Natural killer cell (primary cell): Measurements from ENCODE around the gene WWC2. TPM values are rescaled to one million over a fixed set of nuclear protein-coding genes. Genes with fewer than 3 reads are reported as not detected.

Experiments used
- ATAC-seq, 3 donors: fragments of 150-1000 bp in 2 of 3; fragments of 200-7000 bp in 1 of 3; cut with Tn5 transposase; 1 replicate in 1 of 3; 2 replicates in 2 of 3; pipeline ENCODE4 v1.10.0; 2021; ENCODE audit warnings: mild to moderate bottlenecking in 2 of 3, moderate library complexity in 2 of 3
- DNase-seq, 2 donors: peaks; one replicate each; pipeline versions ENCODE4 v3.0.0 to v3.0.0-alpha.2; 2013 to 2021; ENCODE audit warnings: mixed read lengths in 1 of 2
- H3K27ac ChIP-seq: one replicate; pipeline ENCODE4 v1.5.1; 2013; ENCODE audit warnings: mild to moderate bottlenecking, low read length
- H3K27me3 ChIP-seq: one replicate; pipeline ENCODE4 v1.6.1; 2013; ENCODE audit warnings: low read length; ENCODE audit not compliant: control insufficient read depth, insufficient read depth
- H3K36me3 ChIP-seq: one replicate; pipeline ENCODE4 v1.6.1; 2013; ENCODE audit warnings: low read length; ENCODE audit not compliant: control insufficient read depth, insufficient read depth
- H3K4me1 ChIP-seq: one replicate; pipeline ENCODE4 v1.6.1; 2013; ENCODE audit warnings: low read length; ENCODE audit not compliant: control insufficient read depth, insufficient read depth
- H3K4me3 ChIP-seq: one replicate; pipeline ENCODE4 v1.5.1; 2013; ENCODE audit warnings: low read length
- H3K9me3 ChIP-seq: one replicate; pipeline ENCODE4 v1.6.1; 2013; ENCODE audit warnings: low read length; ENCODE audit not compliant: control insufficient read depth, insufficient read depth
- H3K27ac Mint-ChIP-seq, 2 donors: one replicate each; pipeline ENCODE4 v1.8.0; 2022; ENCODE audit warnings: mild to moderate bottlenecking in 2 of 2, mixed read lengths in 2 of 2, moderate library complexity in 1 of 2
- H3K27me3 Mint-ChIP-seq, 2 donors: one replicate each; pipeline ENCODE4 v1.8.0; 2022; ENCODE audit warnings: low read depth in 2 of 2, mixed read lengths in 2 of 2
- H3K36me3 Mint-ChIP-seq: one replicate; pipeline ENCODE4 v1.8.0; 2022; ENCODE audit warnings: mixed read lengths
- H3K4me1 Mint-ChIP-seq, 2 donors: one replicate each; pipeline ENCODE4 v1.8.0; 2022; ENCODE audit warnings: mixed read lengths in 2 of 2
- H3K4me3 Mint-ChIP-seq: one replicate; pipeline ENCODE4 v1.8.0; 2022; ENCODE audit warnings: mild to moderate bottlenecking, moderate library complexity, mixed read lengths
- H3K9me3 Mint-ChIP-seq, 2 donors: one replicate each; pipeline ENCODE4 v1.8.0; 2022; ENCODE audit warnings: mixed read lengths in 2 of 2
- WGBS: methylation state at CpG from one replicate; pipeline ENCODE4 v1.1.7; 2013; ENCODE audit warnings: missing lambda C conversion rate; ENCODE audit not compliant: insufficient coverage; 5-methylcytosine and 5-hydroxymethylcytosine counted together
- intact Hi-C: fragments of 100-400 bp; cut with micrococcal nuclease; formaldehyde crosslinking; loops from one replicate; pipeline ENCODE4 v1.14.2; 2022
- total RNA-seq, 4 donors: library from RNA; stranded (reverse); fragments of 120-200 nt in 1 of 4; gene quantifications; one replicate each; pipeline versions ENCODE4 v1.2.3 to v1.2.4, GENCODE V29; 2013 to 2022
- TF ChIP-seq, protein P1 (sequence below): fragments of 200-600 bp; IDR thresholded peaks from one replicate; pipeline ENCODE4 v1.8.0; 2022; ENCODE audit warnings: antibody characterized with exemption

Gene WWC2
- 10 to 100 TPM in 1 of 3 donors, 1 to 10 TPM in 2; 8.2 to 22.7 (median 9.2) TPM for total RNA-seq
- 4.8 TPM for total RNA-seq (2013)

DNA sequence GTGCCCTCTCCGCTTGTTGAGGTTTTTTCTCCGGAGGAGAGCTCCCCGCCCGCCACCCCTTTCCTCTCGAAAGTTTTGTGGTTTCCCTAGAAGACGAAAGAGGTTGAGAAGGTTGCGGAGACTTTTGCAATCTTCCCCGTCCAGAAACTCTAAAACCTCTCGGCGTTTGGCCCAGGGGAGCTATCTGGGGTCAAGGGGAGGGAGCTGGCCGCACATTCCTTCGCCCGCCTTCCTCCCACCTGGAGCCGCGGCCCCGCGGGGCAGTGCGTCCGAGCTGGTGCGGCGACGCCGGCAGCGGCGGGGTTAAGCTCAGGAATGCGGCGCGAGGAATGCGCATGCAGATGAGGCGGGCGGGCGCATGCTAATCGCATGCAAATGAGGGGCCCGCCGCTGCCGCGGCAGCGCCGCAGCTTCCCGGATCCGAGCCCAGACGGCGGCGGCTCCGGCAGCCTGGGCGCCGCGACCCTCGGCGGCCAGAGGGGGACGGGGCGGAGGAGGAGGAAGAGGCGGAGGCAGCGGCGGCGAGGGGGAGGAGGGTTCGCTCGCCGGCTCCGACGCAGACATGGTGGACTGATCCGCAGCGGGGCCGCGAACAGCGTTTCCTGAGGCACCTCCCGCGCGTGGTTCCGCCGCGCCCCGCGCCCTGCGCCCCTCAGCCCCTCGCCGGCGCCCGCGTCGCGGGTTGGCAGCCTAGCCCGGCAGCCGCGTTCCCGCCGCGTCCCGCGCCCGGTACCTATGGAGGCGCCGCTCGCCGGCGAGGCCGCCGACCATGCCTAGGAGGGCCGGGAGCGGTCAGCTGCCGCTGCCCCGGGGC, at the start of gene WWC2:
Gene WWC2 (plus strand): TSS at position 535 of the 814 bp plus-strand sequence. CDS start 235 bp downstream, at position 770.
- peak within 1 kb of the TSS; percentile 57 to 87 for H3K27ac Mint-ChIP-seq
- H3K27me3 Mint-ChIP-seq = peaks cover 8 to 15% of the 10 kb centered on the region in 2 donors
- intact Hi-C loops = loop anchor here (2.0 kb wide), 1 partner anchor 346 kb away; the partner anchor contains the start of gene CDKN2AIP

DNA sequence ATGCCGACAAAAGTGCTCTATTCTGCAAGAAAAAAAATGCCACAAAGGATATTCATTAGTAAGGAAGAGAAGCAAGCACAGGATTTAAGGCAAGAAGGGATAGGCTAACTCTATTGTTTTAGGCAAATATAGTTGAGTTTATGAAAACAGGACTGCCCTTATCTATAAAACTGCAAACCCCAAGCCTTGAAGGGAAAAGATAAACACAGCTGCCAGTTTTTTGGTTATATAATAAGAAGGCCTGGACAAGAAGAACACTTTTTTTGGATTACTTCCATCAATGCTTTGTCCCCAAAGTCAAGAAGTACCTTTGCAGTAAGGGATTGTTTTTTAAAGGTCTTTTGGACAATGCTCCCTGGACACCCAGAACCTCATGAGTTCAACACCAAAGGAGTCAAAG, 45.4 kb upstream of the WWC2 start:
- Mint-ChIP-seq H3K4me3 (no peak overlapping the region), H3K36me3 (no peaks in the 10 kb centered on the region), H3K9me3 (no peaks in the 10 kb centered on the region), H3K27ac (no peak overlapping the region), H3K4me1 (no peaks in the 10 kb centered on the region), H3K27me3 (peaks cover 12 to 35% of the 10 kb centered on the region in 2 donors)
- intact Hi-C loops = no loop called here
- Histone ChIP-seq H3K27ac (no peak overlapping the region), H3K4me3 (no peak overlapping the region), H3K27me3 (no peaks in the 10 kb centered on the region), H3K36me3 (no peaks in the 10 kb centered on the region), H3K9me3 (no peaks in the 10 kb centered on the region), H3K4me1 (no peaks in the 10 kb centered on the region)
- TF ChIP-seq, protein P1, sequence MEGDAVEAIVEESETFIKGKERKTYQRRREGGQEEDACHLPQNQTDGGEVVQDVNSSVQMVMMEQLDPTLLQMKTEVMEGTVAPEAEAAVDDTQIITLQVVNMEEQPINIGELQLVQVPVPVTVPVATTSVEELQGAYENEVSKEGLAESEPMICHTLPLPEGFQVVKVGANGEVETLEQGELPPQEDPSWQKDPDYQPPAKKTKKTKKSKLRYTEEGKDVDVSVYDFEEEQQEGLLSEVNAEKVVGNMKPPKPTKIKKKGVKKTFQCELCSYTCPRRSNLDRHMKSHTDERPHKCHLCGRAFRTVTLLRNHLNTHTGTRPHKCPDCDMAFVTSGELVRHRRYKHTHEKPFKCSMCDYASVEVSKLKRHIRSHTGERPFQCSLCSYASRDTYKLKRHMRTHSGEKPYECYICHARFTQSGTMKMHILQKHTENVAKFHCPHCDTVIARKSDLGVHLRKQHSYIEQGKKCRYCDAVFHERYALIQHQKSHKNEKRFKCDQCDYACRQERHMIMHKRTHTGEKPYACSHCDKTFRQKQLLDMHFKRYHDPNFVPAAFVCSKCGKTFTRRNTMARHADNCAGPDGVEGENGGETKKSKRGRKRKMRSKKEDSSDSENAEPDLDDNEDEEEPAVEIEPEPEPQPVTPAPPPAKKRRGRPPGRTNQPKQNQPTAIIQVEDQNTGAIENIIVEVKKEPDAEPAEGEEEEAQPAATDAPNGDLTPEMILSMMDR = no peak
- no peak for ATAC-seq
- DNase-seq = no peak
- WGBS = 95% methylated on average over 1 of the region's 1 CpG

More for the DNA sequence above, at the start of gene WWC2:
- Mint-ChIP-seq H3K4me3 (peak within 1 kb of the TSS; percentile 84), H3K9me3 (no peaks in the 10 kb centered on the region), H3K4me1 (peaks cover 12 to 13% of the 10 kb centered on the region in 2 donors), H3K36me3 (no peaks in the 10 kb centered on the region)
- peaks cover 3% of the 10 kb centered on the region for H3K27me3 ChIP-seq
- H3K4me3 ChIP-seq = peak within 1 kb of the TSS; percentile 74
- WGBS = under 1% methylated on average over 102 of the region's 102 CpGs
- H3K36me3 ChIP-seq = no peaks in the 10 kb centered on the region
- peak within 1 kb of the TSS; percentile 42 for H3K27ac ChIP-seq
- H3K4me1 ChIP-seq = peaks cover 16% of the 10 kb centered on the region
- TF ChIP-seq, protein P1 = no peak
- no peaks in the 10 kb centered on the region for H3K9me3 ChIP-seq
- peak; percentile 64 to 72 (median 72) for ATAC-seq
- DNase-seq = peak; percentile 52 to 80

DNA sequence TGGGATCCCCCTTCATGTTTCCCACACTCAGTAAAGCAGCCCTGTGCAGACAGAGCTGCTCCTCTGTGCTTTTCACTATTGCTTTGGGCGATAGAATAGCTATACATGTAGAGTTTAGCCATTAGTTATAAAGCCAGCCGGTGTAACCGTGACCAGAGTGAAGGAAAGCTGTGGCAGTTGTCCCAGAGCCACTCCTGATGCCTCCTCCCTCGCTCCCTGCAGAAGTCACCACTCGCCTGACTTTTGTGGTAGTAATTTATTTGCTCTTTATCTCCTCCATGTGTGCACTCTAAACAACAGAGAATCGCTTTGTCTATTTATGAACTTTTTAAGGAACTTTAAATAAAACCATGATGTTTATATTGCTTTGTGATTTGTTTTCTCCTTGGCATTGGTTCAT, 41.8 kb upstream of the WWC2 start:
- no peaks in the 10 kb centered on the region for H3K9me3 ChIP-seq
- H3K36me3 Mint-ChIP-seq = no peaks in the 10 kb centered on the region
- H3K27me3 Mint-ChIP-seq = peaks cover 12 to 17% of the 10 kb centered on the region in 2 donors
- H3K4me3 Mint-ChIP-seq = no peak overlapping the region
- H3K27me3 ChIP-seq = no peaks in the 10 kb centered on the region
- ATAC-seq = no peak
- H3K4me1 Mint-ChIP-seq = no peaks in the 10 kb centered on the region
- H3K27ac ChIP-seq = no peak overlapping the region
- H3K4me1 ChIP-seq = no peaks in the 10 kb centered on the region
- intact Hi-C loops = no loop called here
- no peak for DNase-seq
- TF ChIP-seq, protein P1 = no peak
- H3K27ac Mint-ChIP-seq = no peak overlapping the region
- H3K9me3 Mint-ChIP-seq = no peaks in the 10 kb centered on the region
- H3K36me3 ChIP-seq = no peaks in the 10 kb centered on the region
- H3K4me3 ChIP-seq = no peak overlapping the region
- 91% methylated on average over 4 of the region's 6 CpGs for WGBS
